ENCODE measurements around the gene C16orf90.

C16orf90 gene

DNA sequence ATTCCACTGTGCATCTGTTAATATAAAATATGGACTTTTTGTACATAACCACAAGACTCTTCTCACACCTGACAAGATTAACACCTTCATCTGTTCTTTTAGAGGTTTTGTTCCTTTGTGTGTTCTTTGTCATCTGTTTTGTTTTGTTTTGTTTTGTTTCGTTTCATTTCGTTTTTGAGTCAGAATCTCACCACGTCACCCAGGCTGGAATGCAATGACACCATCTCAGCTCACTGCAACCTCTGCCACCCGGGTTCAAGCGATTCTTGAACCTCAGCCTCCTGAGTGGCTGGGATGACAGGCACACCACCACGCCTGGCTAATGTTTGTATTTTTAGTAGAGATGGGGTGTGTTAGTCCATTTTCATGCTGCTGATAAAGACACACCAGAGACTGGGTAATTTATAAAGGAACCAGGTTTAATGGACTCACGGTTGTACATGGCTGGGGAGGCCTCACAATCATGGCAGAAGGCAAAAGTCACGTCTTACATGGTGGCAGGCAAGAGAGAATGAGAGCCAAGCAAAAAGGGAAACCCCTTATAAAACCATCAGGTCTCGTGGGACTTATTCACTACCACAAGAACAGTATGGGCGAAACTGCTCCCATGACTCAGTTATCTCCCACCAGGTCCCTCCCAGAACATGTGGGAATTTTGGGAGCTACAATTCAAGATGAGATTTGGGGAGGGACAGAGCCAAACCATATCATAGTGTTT is 22.3 kb downstream of the C16orf90 start:
- no peak overlapping the region for H3K4me3 ChIP-seq (ENCODE audit: low read depth, low read length)
- TF ChIP-seq, protein P1, sequence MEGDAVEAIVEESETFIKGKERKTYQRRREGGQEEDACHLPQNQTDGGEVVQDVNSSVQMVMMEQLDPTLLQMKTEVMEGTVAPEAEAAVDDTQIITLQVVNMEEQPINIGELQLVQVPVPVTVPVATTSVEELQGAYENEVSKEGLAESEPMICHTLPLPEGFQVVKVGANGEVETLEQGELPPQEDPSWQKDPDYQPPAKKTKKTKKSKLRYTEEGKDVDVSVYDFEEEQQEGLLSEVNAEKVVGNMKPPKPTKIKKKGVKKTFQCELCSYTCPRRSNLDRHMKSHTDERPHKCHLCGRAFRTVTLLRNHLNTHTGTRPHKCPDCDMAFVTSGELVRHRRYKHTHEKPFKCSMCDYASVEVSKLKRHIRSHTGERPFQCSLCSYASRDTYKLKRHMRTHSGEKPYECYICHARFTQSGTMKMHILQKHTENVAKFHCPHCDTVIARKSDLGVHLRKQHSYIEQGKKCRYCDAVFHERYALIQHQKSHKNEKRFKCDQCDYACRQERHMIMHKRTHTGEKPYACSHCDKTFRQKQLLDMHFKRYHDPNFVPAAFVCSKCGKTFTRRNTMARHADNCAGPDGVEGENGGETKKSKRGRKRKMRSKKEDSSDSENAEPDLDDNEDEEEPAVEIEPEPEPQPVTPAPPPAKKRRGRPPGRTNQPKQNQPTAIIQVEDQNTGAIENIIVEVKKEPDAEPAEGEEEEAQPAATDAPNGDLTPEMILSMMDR (IDR thresholded peaks at IDR 0.05; ENCODE audit: insufficient read depth, low read depth, low read length, missing control alignments), result no peak
- no peak for DNase-seq (ENCODE audit: low read depth)

DNA sequence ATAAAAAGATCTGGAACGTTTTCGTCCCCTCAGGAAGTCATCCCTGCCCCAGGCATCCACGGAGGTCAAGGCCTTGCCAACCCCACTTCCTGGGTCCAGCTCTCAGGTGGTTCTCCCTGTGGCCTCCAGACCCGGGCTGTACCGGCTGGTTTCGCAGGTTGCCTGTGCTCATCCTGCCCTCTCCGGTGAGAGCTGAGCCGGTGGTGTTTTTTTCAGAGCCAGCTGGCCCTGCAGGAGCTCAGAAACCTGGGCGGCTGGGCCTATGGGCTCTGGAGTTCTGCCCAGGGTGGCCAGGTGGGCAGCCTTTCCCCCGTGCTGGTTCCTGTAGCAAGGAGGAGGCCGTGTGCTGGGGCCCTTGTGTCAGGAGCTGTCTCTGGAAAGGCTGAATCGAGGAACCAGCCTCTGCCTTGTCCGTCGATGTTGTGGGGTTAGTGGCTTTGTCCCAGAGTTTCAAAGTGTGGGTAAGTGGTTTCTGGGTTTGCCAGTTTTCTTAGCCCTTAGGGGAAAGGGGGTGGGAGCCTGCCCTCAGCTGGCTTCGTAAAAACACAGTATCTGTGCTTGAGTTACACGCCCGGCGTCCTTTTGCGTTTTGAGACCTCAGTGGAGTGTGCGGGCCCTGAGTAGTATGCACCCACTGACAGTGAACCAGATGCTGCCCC is 23.6 kb downstream of the C16orf90 start:
- no peak overlapping the region for H3K4me3 ChIP-seq (ENCODE audit: low read depth, low read length)
- TF ChIP-seq, protein P1 (IDR thresholded peaks at IDR 0.05; ENCODE audit: insufficient read depth, low read depth, low read length, missing control alignments), result no peak
- DNase-seq (ENCODE audit: low read depth), result no peak

DNA sequence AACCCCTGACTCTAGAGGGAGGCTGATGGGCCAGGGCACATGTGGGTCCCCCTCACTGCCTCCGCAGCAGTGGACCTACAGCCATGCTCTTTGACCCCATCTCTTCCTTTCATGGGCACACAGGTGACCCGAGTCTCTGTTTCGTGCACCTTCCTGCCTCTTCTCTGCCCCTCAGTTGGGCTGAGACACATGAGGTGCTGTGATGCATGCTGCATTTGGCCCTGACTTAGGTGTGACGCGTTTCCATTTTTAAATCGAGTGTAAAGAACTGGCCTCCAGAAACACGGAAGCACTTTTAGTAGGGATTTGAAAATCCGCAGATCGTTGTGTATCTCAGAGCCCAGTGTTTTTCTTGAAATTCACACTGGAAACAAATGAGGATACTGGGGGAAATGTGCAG is 24.6 kb downstream of the C16orf90 start:
- no peak overlapping the region for H3K4me3 ChIP-seq (ENCODE audit: low read depth, low read length)
- no peak for DNase-seq (ENCODE audit: low read depth)
- TF ChIP-seq, protein P1 (IDR thresholded peaks at IDR 0.05; ENCODE audit: insufficient read depth, low read depth, low read length, missing control alignments), result no peak

DNA sequence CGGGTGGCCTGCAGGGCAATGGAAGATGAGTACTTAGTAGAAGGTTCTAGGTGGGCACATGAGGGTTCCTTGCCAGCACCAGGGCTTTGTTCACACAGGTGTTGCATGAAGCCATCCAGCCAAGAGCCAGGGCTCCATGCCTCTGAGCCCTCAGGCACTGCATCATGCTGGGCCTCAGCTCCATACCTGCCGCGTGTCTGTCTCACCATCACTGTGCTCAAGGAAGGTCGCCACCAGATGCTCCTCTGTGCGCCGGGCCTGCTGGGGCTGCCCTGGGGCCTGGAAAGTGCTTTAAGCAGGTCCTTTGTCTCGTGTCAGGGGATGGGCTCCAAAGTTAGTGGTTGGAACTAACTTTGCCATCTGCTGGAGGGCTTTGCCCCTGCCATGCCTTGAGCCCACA is 25.6 kb downstream of the C16orf90 start:
- TF ChIP-seq, protein P1 (IDR thresholded peaks at IDR 0.05; ENCODE audit: insufficient read depth, low read depth, low read length, missing control alignments), result no peak
- no peak for DNase-seq (ENCODE audit: low read depth)
- H3K4me3 ChIP-seq (ENCODE audit: low read depth, low read length), result no peak overlapping the region

DNA sequence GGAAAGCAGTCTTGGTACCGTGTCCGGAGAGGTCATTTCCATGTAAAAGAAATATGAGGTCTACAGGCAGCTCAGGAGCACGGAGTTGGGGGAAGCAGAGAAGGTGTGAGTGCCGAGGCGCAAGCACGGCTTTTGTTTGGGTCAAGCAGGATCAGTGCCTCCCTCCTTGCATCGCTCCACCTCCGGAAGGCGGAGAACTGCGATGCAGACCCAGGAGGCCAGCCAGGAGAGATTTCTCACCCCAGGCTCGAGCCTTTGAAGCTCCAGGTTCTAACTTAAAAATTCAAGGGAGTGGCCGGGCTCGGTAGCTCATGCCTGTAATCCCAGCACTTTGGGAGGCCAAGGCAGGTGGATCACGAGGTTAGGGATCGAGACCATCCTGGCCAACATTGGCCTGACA is 26.8 kb downstream of the C16orf90 start:
- no peak overlapping the region for H3K4me3 ChIP-seq (ENCODE audit: low read depth, low read length)
- no peak for DNase-seq (ENCODE audit: low read depth)
- TF ChIP-seq, protein P1 (IDR thresholded peaks at IDR 0.05; ENCODE audit: insufficient read depth, low read depth, low read length, missing control alignments), result no peak

DNA sequence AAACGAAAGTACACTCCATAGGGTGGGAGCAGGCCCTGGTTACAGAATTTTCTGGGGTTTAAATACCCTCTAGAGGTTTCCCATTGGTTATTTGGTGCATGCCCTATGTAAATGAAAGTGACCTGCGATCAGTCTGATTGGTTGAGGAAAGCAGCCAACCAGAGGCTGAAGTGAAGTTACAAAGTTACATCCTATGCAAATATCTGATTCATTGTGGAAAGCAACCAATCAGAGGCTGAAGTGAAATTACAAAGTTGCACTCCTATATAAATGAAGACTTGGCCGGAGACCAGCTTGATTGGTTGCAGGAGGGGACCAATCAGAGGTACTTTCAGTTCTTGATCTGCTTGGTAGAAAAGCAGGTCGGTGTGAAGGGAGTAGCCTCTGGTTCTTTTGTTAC is 27.4 kb downstream of the C16orf90 start:
- TF ChIP-seq, protein P1 (IDR thresholded peaks at IDR 0.05; ENCODE audit: insufficient read depth, low read depth, low read length, missing control alignments), result no peak
- H3K4me3 ChIP-seq (ENCODE audit: low read depth, low read length), result no peak overlapping the region
- no peak for DNase-seq (ENCODE audit: low read depth)
